H9 (cell line): Measurements from ENCODE around the gene ALOX5AP. TPM values are rescaled to one million over a fixed set of nuclear protein-coding genes. Genes with fewer than 3 reads are reported as not detected.

Experiments used
- DNase-seq: peaks from one replicate; pipeline ENCODE4 v3.0.0-alpha.2; 2017
- H2AFZ ChIP-seq: one replicate; pipeline ENCODE4 v1.6.1; 2013; ENCODE audit warnings: mild to moderate bottlenecking, low read length, control low read depth, moderate library complexity
- H2AK5ac ChIP-seq: 2 replicates; pipeline ENCODE4 v1.6.1; 2013; ENCODE audit warnings: low read length, control low read depth, mixed read lengths; ENCODE audit not compliant: insufficient read length
- H2BK120ac ChIP-seq: one replicate; pipeline ENCODE4 v1.6.1; 2013; ENCODE audit warnings: low read depth, mild to moderate bottlenecking, low read length, control low read depth, inconsistent platforms; ENCODE audit not compliant: poor library complexity, severe bottlenecking
- H2BK12ac ChIP-seq: 2 replicates; pipeline ENCODE4 v1.6.1; 2013; ENCODE audit warnings: low read length, control low read depth, mixed read lengths, low read depth; ENCODE audit not compliant: insufficient read length
- H2BK15ac ChIP-seq: 2 replicates; pipeline ENCODE4 v1.6.1; 2013; ENCODE audit warnings: low read depth, low read length, control low read depth
- H2BK20ac ChIP-seq: one replicate; pipeline ENCODE4 v1.6.1; 2013; ENCODE audit warnings: low read depth, mild to moderate bottlenecking, low read length, control low read depth, inconsistent platforms; ENCODE audit not compliant: poor library complexity, severe bottlenecking
- H2BK5ac ChIP-seq: 2 replicates; pipeline ENCODE4 v1.6.1; 2013; ENCODE audit warnings: low read length, control low read depth, mixed read lengths; ENCODE audit not compliant: insufficient read length
- H3K14ac ChIP-seq: 2 replicates; pipeline ENCODE4 v1.6.1; 2013; ENCODE audit warnings: low read length, control low read depth; ENCODE audit not compliant: insufficient read depth
- H3K18ac ChIP-seq: 2 replicates; pipeline ENCODE4 v1.6.1; 2013; ENCODE audit warnings: low read depth, mild to moderate bottlenecking, mixed read lengths, low read length, control low read depth; ENCODE audit not compliant: insufficient read length
- H3K23ac ChIP-seq: 2 replicates; pipeline ENCODE4 v1.6.1; 2013; ENCODE audit warnings: low read length, control low read depth, mixed read lengths, low read depth; ENCODE audit not compliant: insufficient read length
- H3K23me2 ChIP-seq: 2 replicates; pipeline ENCODE4 v1.6.1; 2013; ENCODE audit warnings: low read depth, mild to moderate bottlenecking, mixed read lengths, low read length, control low read depth; ENCODE audit not compliant: insufficient read length, poor library complexity, severe bottlenecking
- H3K27ac ChIP-seq: 2 replicates; pipeline ENCODE4 v1.5.1; 2013; ENCODE audit warnings: low read length, control low read depth, mixed read lengths, low read depth; ENCODE audit not compliant: insufficient read length
- H3K27me3 ChIP-seq: 2 replicates; pipeline ENCODE4 v1.6.1; 2013; ENCODE audit warnings: low read length, control low read depth, inconsistent platforms; ENCODE audit not compliant: insufficient read depth
- H3K4ac ChIP-seq: 2 replicates; pipeline ENCODE4 v1.6.1; 2013; ENCODE audit warnings: low read depth, mild to moderate bottlenecking, control low read depth, inconsistent platforms, low read length, moderate library complexity
- H3K4me1 ChIP-seq: 2 replicates; pipeline ENCODE4 v1.6.1; 2013; ENCODE audit warnings: low read length, control low read depth, inconsistent platforms; ENCODE audit not compliant: insufficient read depth
- H3K4me2 ChIP-seq: 2 replicates; pipeline ENCODE4 v1.6.1; 2013; ENCODE audit warnings: low read length, control low read depth, mixed read lengths; ENCODE audit not compliant: insufficient read length, insufficient read depth
- H3K56ac ChIP-seq: 2 replicates; pipeline ENCODE4 v1.6.1; 2013; ENCODE audit warnings: low read depth, mild to moderate bottlenecking, mixed read lengths, low read length, control low read depth; ENCODE audit not compliant: insufficient read length
- H3K79me1 ChIP-seq: 2 replicates; pipeline ENCODE4 v1.6.1; 2013; ENCODE audit warnings: low read depth, mild to moderate bottlenecking, moderate library complexity, low read length, control low read depth, inconsistent platforms; ENCODE audit not compliant: insufficient read depth, poor library complexity, severe bottlenecking
- H3K79me2 ChIP-seq: 2 replicates; pipeline ENCODE4 v1.6.1; 2013; ENCODE audit warnings: low read length, control low read depth, inconsistent platforms; ENCODE audit not compliant: insufficient read depth
- H3K9ac ChIP-seq: 2 replicates; pipeline ENCODE4 v1.6.1; 2013; ENCODE audit warnings: low read length, control low read depth, mixed read lengths; ENCODE audit not compliant: insufficient read length; ENCODE audit errors: extremely low read depth
- H3K9me3 ChIP-seq: one replicate; pipeline ENCODE4 v1.6.1; 2013; ENCODE audit warnings: low read depth, low read length, inconsistent platforms; ENCODE audit not compliant: control insufficient read depth
- H3T11ph ChIP-seq: one replicate; pipeline ENCODE4 v1.6.1; 2013; ENCODE audit warnings: mild to moderate bottlenecking, low read length, control low read depth, inconsistent platforms
- H4K20me1 ChIP-seq: one replicate; pipeline ENCODE4 v1.6.1; 2013; ENCODE audit not compliant: control insufficient read depth, insufficient read length, insufficient read depth
- H4K5ac ChIP-seq: 2 replicates; pipeline ENCODE4 v1.6.1; 2013; ENCODE audit warnings: low read depth, mild to moderate bottlenecking, mixed read lengths, low read length, control low read depth; ENCODE audit not compliant: insufficient read length
- H4K8ac ChIP-seq: replicated peaks from 2 replicates; pipeline ENCODE4 v1.6.1; 2013; ENCODE audit warnings: low read length, control low read depth, mixed read lengths, low read depth; ENCODE audit not compliant: insufficient read length
- H4K91ac ChIP-seq: 2 replicates; pipeline ENCODE4 v1.6.1; 2013; ENCODE audit warnings: low read depth, mild to moderate bottlenecking, moderate library complexity, mixed read lengths, low read length, control low read depth; ENCODE audit not compliant: insufficient read length
- H3K27ac Mint-ChIP-seq, 3 experiments: 2 replicates in 2 of 3; 3 replicates in 1 of 3; pipeline ENCODE4 v1.8.0; 2020 to 2021; ENCODE audit warnings: mixed read lengths in 3 of 3, mild to moderate bottlenecking in 1 of 3, moderate library complexity in 1 of 3
- H3K27me3 Mint-ChIP-seq: 2 replicates; pipeline ENCODE4 v1.8.0; 2021; ENCODE audit warnings: low read depth, mild to moderate bottlenecking, moderate library complexity, mixed read lengths
- H3K36me3 Mint-ChIP-seq, 3 experiments: 2 replicates in 2 of 3; 3 replicates in 1 of 3; pipeline ENCODE4 v1.8.0; 2020 to 2021; ENCODE audit warnings: low read depth in 3 of 3, mixed read lengths in 3 of 3; ENCODE audit not compliant: insufficient read depth in 1 of 3
- H3K4me1 Mint-ChIP-seq, 2 experiments: 2 replicates each; pipeline ENCODE4 v1.8.0; 2020; ENCODE audit warnings: mixed read lengths in 2 of 2
- H3K4me3 Mint-ChIP-seq, 2 experiments: 2 replicates in 1 of 2; 3 replicates in 1 of 2; pipeline ENCODE4 v1.8.0; 2020 to 2021; ENCODE audit warnings: mild to moderate bottlenecking in 2 of 2, mixed read lengths in 2 of 2, moderate library complexity in 1 of 2
- H3K9me3 Mint-ChIP-seq, 2 experiments: 2 replicates in 1 of 2; 3 replicates in 1 of 2; pipeline ENCODE4 v1.8.0; 2020; ENCODE audit warnings: mild to moderate bottlenecking in 2 of 2, mixed read lengths in 2 of 2, moderate library complexity in 1 of 2
- WGBS: extraction: QIAGEN DNeasy Blood & Tissue Kit; methylation state at CpG from one replicate; pipeline ENCODE4 v1.1.7; 2013; ENCODE audit warnings: missing lambda C conversion rate, low lambda C conversion rate, mixed read lengths; ENCODE audit not compliant: insufficient read length; ENCODE audit errors: extremely low coverage; 5-methylcytosine and 5-hydroxymethylcytosine counted together
- total RNA-seq: library from RNA; stranded (reverse); gene quantifications from 2 replicates; pipeline ENCODE4 v1.2.1, GENCODE V29; 2021
- TF ChIP-seq, protein P1 (sequence below): fragments of 200-600 bp; sonication (generic); conservative IDR thresholded peaks from 3 replicates; pipeline ENCODE4 v1.8.0; 2021; ENCODE audit warnings: antibody characterized with exemption, mild to moderate bottlenecking

The ALOX5AP gene
- total RNA-seq, 1 experiment from 2014 or later: not detected

DNA sequence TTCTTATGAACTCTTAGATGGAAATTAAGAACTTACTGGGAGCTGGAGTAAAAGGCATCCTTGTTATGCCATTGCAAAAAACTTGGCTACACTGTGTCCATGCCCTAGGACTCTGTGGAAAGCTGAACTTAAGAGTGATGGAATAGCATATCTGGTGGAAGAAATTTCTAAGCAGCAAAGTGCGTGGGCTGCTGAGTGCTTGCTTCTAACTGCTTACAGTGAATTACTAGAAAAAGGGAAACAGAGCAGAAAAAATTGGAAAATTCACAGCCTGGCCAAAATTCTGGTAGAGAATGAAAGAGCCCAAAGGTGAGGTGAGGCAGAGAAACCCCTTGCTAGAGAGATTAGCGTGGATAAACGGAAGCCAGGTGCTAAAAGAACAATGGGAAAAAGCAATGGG lies 44.3 kb downstream of the ALOX5AP start:
- no peaks in the 10 kb centered on the region for H3K27me3 Mint-ChIP-seq
- Histone ChIP-seq H2AFZ (no peak overlapping the region), H3K79me1 (no peaks in the 10 kb centered on the region), H3K23me2 (no peaks in the 10 kb centered on the region), H3K18ac (no peak overlapping the region), H4K5ac (no peak overlapping the region), H3K27me3 (no peaks in the 10 kb centered on the region), H2BK12ac (no peak overlapping the region), H3K23ac (no peak overlapping the region), H2BK15ac (no peak overlapping the region), H2BK5ac (no peak overlapping the region), H4K8ac (no peak overlapping the region), H4K20me1 (no peaks in the 10 kb centered on the region), H3K9ac (no peak overlapping the region), H4K91ac (no peak overlapping the region), H3K27ac (no peak overlapping the region), H3K4ac (no peak overlapping the region), H3K14ac (no peak overlapping the region), H3T11ph (no peak overlapping the region), H3K56ac (no peak overlapping the region), H2BK120ac (no peak overlapping the region), H3K79me2 (no peaks in the 10 kb centered on the region), H3K9me3 (no peaks in the 10 kb centered on the region), H3K4me1 (no peaks in the 10 kb centered on the region), H2BK20ac (no peak overlapping the region), H3K4me2 (no peak overlapping the region), H2AK5ac (no peak overlapping the region)
- TF ChIP-seq, protein P1, sequence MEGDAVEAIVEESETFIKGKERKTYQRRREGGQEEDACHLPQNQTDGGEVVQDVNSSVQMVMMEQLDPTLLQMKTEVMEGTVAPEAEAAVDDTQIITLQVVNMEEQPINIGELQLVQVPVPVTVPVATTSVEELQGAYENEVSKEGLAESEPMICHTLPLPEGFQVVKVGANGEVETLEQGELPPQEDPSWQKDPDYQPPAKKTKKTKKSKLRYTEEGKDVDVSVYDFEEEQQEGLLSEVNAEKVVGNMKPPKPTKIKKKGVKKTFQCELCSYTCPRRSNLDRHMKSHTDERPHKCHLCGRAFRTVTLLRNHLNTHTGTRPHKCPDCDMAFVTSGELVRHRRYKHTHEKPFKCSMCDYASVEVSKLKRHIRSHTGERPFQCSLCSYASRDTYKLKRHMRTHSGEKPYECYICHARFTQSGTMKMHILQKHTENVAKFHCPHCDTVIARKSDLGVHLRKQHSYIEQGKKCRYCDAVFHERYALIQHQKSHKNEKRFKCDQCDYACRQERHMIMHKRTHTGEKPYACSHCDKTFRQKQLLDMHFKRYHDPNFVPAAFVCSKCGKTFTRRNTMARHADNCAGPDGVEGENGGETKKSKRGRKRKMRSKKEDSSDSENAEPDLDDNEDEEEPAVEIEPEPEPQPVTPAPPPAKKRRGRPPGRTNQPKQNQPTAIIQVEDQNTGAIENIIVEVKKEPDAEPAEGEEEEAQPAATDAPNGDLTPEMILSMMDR: no peak
- peaks cover 17 to 25% of the 10 kb centered on the region in 2 experiments for H3K4me1 Mint-ChIP-seq
- peaks cover 0 to 10% (median 0%) of the 10 kb centered on the region in 3 experiments; a peak in 1 of 7 replicates for H3K36me3 Mint-ChIP-seq
- WGBS: no CpG with 5 or more reads among the region's 3 CpGs
- no peak for DNase-seq
- H3K9me3 Mint-ChIP-seq: peaks cover 6 to 8% of the 10 kb centered on the region in 2 experiments
- H3K4me3 Mint-ChIP-seq: no peak overlapping the region
- H3K27ac Mint-ChIP-seq: no peak overlapping the region
